HG02870 (cell line): ENCODE measurements around the gene TACC2.

Experiments
- ATAC-seq: cut with Tn5 transposase; IDR thresholded peaks from one replicate; pipeline ENCODE4 v1.9.1; 2021; ENCODE audit warnings: mild to moderate bottlenecking, moderate library complexity; ENCODE audit not compliant: unreplicated experiment

TACC2 gene

GRCh38 chr10:122241836-122242235, 252.9 kb downstream of the TACC2 start:
- ATAC-seq: no peak

GRCh38 chr10:122243550-122243949, 254.6 kb downstream of the TACC2 start:
- ATAC-seq: no peak

GRCh38 chr10:122244001-122244975, 255.3 kb downstream of the TACC2 start:
- no peak for ATAC-seq

- no peak for ATAC-seq
These were observed 256.2 kb downstream of the TACC2 start for GRCh38 chr10:122245136-122245535.

DNA sequence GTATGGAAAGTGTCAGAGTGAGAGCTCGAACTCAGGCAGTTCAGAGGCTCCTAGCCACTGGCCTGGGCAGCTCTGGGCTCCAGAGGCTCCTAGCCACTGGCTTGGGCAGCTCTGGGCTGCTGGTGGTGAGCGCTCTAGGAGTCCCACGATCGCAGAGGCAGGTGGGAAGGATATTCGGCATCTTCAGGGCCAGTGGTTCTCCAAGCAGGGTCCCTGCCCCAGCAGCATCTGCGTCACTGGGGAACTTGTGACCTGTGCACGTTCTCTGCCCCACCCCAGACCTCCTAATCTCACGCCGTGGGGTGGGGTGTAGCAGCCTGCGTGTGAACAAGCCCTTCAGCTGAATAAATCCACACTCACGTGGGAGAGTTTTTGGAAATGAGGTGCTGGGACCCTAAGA, 256.9 kb downstream of the TACC2 start:
- no peak for ATAC-seq

GRCh38 chr10:122246830-122247520, 258.0 kb downstream of the TACC2 start:
- no peak for ATAC-seq

- no peak for ATAC-seq
These were observed 259.7 kb downstream of the TACC2 start for GRCh38 chr10:122248356-122249302.

DNA sequence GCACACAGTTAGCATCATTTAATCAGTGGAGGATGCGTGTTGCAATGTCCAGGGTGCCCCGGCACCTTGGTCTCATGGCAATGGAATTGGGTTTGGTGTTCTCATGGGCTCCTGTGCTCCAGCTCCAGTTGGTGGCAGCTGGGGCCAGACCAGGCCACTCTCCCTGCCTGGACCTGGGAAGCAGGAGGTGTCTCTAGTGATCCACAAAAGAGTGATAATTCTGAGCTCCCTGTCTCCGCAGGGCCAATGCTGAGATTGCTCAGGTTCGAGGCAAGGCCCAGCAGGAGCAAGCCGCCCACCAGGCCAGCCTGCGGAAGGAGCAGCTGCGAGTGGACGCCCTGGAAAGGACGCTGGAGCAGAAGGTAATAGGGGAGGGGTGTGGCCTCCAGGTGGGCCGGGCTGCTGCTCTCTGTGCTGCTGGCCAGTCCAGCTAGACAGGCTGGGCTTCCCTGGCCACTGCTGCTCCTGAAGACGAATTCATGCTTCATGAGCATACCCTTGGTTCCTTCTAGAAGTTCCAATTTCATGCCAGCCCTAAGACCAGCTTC, 260.4 kb downstream of the TACC2 start:
- ATAC-seq: no peak

DNA sequence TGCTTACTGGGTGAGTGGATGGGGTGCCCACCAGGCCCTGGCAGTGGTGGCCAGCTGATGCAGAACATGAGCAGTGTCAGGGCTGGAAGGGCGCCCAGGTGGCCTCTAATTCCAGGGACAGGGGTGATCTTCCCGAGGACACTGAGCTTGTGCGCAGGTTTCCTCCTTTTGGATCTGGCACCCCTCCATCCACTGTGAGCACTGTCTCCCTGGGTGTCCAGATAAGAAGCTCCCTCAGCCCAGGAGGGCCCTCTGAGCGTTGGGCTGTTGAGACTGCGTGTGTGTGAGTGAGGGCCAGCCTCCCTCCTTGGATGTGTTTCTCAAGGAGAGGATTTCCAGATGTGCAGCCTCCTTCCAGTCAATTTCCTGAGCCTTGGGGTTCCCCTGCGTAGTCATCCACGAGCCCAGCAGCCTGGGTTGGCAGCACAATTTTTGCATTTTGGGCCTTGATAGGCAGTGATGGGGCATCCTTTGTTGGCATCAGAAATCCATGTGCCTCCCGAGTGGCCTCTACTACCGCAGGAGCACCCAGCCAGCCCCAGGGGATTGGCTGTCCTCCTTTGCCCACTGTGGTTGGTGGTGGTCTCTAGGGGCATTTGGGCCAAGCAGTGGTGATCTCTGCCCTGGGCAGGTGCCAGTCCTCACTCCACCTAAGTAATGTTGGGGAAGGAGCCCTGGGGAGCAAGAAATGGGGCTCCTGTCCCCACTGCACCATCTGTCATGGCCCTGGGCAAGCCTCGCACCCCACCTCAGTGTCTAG, 261.2 kb downstream of the TACC2 start:
- ATAC-seq: no peak

GRCh38 chr10:122251459-122252255, 262.7 kb downstream of the TACC2 start:
- no peak for ATAC-seq

DNA sequence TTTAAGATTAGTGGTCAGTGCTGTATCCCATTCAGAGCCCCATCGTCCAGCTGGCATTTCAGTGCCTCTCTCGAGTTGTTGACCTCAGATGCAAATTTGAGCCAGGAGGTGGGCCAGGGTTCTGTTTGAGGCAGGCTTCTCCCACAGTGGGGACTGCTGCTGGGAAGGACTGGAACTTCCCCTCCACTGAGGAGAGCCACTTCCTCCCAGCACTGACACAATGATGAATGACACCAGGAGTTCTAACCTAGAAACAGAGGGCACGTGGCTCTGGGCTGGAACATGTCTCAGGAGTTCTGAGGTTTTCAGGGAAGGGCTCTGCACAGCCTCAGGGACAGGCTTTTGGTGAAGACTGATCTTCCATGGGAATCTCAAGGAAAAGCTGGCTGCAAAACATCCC, 263.8 kb downstream of the TACC2 start:
- ATAC-seq: no peak

DNA sequence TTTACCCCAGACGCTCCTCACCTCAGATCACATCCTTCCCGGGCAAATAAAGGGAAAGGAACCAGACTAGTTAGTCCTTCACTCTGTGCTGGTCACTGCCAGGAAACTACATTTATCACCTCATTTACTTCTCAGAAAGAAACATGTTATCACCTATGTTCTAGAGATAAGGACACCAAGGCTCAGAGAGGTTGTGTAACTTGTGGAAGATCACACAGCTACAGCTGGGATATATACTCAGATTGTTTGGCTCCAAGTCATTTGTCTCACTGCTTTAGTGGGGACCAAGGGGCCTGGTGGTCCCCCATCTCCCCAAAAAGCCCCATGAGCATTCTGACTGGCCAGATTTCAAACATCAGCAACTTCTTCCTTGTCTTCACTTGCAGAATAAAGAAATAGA, 264.6 kb downstream of the TACC2 start:
- no peak for ATAC-seq

DNA sequence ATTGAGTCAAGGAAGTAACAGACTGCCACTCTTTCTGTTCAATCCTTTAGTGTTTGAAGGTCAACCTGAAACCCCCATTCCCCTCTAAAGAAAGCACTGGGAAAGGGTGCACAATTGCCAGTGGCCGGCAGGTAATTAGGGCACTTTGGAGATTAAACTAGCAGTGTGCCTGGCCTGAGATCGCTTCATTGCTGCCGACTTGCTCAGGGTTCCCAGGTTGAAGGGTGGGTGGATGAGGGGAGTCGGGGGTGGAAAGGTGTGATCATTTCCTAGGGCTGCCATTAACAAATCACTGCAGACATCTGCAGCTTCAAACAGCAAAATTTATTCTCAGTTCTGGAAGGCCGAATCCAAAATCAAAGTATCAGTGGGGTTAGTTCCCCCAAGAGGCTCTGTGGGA, 265.9 kb downstream of the TACC2 start:
- no peak for ATAC-seq

DNA sequence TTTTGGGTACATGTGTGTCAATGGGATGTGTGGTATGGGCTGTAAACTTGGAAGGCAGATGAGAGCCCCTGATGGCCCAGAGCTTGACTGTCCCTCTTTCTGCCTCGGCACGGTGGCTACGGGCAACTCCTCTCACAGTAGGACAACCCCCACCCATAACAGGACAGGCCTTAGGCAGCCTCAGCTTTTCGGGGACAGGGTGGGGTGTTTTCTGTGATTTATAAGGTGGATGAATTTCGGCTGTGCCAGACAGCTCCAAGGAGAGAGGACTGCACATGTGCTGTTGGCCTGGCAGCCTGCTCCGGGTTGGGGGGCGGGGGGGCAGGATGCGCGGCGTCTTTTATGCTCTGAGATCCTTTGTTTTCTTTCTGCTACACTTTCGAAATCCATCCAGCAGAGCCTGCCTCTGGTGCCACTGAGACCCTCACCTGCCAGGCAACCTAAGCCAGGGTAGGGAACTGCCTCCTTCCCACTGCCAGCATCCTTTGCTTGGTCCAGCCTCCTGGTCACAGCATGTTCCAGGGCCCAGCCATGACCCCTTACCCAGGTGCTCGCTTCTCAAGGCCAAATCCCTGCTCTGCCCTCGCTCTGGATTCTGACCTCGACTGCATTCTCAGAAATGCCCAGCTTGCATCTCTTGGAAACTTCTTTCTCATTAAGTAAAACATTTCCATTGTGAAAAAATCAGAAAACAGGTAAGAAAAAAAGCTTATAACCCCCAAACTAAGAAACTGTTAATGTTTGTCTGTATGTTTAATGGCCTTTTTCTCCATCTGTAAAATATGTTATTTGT, 266.7 kb downstream of the TACC2 start:
- no peak for ATAC-seq

DNA sequence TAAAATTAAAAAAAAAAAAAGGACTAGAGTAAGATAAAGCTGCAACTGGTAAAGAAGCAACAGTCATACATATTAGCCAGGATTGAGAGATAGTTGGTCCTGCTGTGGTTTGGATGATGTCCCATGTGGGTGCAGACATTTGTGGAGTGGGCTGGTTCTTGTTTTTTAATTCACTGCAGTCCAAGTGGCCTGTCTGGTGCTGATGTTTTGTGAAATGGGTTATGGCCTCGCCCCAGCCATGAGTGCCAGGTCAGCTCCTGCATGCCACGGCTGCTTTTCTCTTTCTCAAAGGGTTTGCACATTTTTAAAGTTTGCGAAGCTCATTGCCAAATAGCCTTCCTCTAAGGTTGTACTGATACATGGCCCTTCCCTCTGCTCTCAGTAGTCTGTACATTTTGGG, 268.1 kb downstream of the TACC2 start:
- no peak for ATAC-seq

GRCh38 chr10:122258136-122259074, 269.4 kb downstream of the TACC2 start:
- no peak for ATAC-seq

GRCh38 chr10:122259075-122259466, 270.1 kb downstream of the TACC2 start:
- ATAC-seq: no peak
